ENCODE results near the gene NCOA5.

The NCOA5 gene

GRCh38 chr20:46011631-46012482, 77.9 kb downstream of the NCOA5 start:
- DNase-seq = peak; percentile 26
